HG02610 (cell line): Measurements from ENCODE around the gene TSPAN9.

Experiments
- ATAC-seq: cut with Tn5 transposase; IDR thresholded peaks from one replicate; pipeline ENCODE4 v1.9.1; 2021; ENCODE audit warnings: mild to moderate bottlenecking, moderate library complexity; ENCODE audit not compliant: unreplicated experiment

Gene TSPAN9

GRCh38 chr12:3137814-3138445 lies 60.8 kb downstream of the TSPAN9 start:
- ATAC-seq, result no peak

- ATAC-seq, result no peak
Measured at GRCh38 chr12:3138941-3139511, 61.8 kb downstream of the TSPAN9 start.

GRCh38 chr12:3139760-3140159 lies 62.6 kb downstream of the TSPAN9 start:
- ATAC-seq, result no peak

GRCh38 chr12:3140284-3140683 lies 63.1 kb downstream of the TSPAN9 start:
- no peak for ATAC-seq

GRCh38 chr12:3141339-3142321 lies 64.5 kb downstream of the TSPAN9 start:
- ATAC-seq, result no peak

GRCh38 chr12:3142386-3142785 lies 65.2 kb downstream of the TSPAN9 start:
- no peak for ATAC-seq

- no peak for ATAC-seq
Measured at GRCh38 chr12:3144495-3144894, 67.3 kb downstream of the TSPAN9 start.

GRCh38 chr12:3145033-3145432 lies 67.9 kb downstream of the TSPAN9 start:
- no peak for ATAC-seq

GRCh38 chr12:3145546-3146310 lies 68.5 kb downstream of the TSPAN9 start:
- ATAC-seq, result no peak

GRCh38 chr12:3147260-3147659 lies 70.1 kb downstream of the TSPAN9 start:
- no peak for ATAC-seq

GRCh38 chr12:3148366-3149000 lies 71.3 kb downstream of the TSPAN9 start:
- no peak for ATAC-seq

GRCh38 chr12:3149515-3150307 lies 72.5 kb downstream of the TSPAN9 start:
- ATAC-seq, result no peak

- no peak for ATAC-seq
Measured at GRCh38 chr12:3150308-3150670, 73.1 kb downstream of the TSPAN9 start.

GRCh38 chr12:3150931-3151835 lies 74.0 kb downstream of the TSPAN9 start:
- no peak for ATAC-seq

- ATAC-seq, result no peak
Measured at GRCh38 chr12:3152011-3152511, 74.9 kb downstream of the TSPAN9 start.

GRCh38 chr12:3152892-3153291 lies 75.7 kb downstream of the TSPAN9 start:
- no peak for ATAC-seq

GRCh38 chr12:3154006-3154405 lies 76.8 kb downstream of the TSPAN9 start:
- ATAC-seq, result no peak

- no peak for ATAC-seq
Measured at GRCh38 chr12:3155702-3156370, 78.7 kb downstream of the TSPAN9 start.
